ENCODE data around the gene NUP98.

DNA sequence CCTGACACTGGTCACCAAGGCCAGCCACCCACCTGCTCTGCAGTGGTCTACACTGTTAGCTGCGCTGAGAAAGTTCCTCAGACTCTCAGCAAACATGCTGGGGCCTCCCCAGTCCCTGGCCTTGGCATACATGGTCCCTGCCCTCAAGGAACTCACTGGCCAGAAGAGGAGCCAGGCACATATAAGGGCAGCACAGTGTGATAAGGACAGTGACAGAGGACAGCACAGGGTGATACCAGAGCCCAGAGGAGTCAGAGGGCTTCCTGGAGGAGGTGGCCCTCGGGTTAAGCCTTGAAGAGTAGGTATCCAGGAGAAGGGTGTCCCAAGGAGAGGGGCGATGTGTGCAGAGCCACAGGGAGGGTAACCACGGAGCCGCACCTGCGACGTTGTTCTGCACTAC is 151.8 kb downstream of the NUP98 start:
- TF ChIP-seq, protein P1, sequence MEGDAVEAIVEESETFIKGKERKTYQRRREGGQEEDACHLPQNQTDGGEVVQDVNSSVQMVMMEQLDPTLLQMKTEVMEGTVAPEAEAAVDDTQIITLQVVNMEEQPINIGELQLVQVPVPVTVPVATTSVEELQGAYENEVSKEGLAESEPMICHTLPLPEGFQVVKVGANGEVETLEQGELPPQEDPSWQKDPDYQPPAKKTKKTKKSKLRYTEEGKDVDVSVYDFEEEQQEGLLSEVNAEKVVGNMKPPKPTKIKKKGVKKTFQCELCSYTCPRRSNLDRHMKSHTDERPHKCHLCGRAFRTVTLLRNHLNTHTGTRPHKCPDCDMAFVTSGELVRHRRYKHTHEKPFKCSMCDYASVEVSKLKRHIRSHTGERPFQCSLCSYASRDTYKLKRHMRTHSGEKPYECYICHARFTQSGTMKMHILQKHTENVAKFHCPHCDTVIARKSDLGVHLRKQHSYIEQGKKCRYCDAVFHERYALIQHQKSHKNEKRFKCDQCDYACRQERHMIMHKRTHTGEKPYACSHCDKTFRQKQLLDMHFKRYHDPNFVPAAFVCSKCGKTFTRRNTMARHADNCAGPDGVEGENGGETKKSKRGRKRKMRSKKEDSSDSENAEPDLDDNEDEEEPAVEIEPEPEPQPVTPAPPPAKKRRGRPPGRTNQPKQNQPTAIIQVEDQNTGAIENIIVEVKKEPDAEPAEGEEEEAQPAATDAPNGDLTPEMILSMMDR (IDR thresholded peaks at IDR 0.05): no peak
- TF ChIP-seq PBX3 (IDR thresholded peaks at IDR 0.05) (no peak), RFX5 (IDR thresholded peaks at IDR 0.05) (no peak), POLR2A (IDR thresholded peaks at IDR 0.05; ENCODE audit: low read length) (no peak), JUNB (IDR thresholded peaks at IDR 0.05) (no peak), MAX (IDR thresholded peaks at IDR 0.05) (no peak), ESRRA (IDR thresholded peaks at IDR 0.05; ENCODE audit: borderline replicate concordance, low read length) (no peak), EP300 (IDR thresholded peaks at IDR 0.05) (no peak)

Data from A549 (cell line).